ENCODE data around the gene E2F4. TPM values are rescaled to one million over a fixed set of nuclear protein-coding genes. Genes with fewer than 3 reads are reported as not detected.

The E2F4 gene
- total and polyA plus RNA-seq, 2 of the 13 experiments (the other 11 are each of a cell fraction or from before 2014, with no cell fraction given): 84.8 to 91.2 TPM

DNA sequence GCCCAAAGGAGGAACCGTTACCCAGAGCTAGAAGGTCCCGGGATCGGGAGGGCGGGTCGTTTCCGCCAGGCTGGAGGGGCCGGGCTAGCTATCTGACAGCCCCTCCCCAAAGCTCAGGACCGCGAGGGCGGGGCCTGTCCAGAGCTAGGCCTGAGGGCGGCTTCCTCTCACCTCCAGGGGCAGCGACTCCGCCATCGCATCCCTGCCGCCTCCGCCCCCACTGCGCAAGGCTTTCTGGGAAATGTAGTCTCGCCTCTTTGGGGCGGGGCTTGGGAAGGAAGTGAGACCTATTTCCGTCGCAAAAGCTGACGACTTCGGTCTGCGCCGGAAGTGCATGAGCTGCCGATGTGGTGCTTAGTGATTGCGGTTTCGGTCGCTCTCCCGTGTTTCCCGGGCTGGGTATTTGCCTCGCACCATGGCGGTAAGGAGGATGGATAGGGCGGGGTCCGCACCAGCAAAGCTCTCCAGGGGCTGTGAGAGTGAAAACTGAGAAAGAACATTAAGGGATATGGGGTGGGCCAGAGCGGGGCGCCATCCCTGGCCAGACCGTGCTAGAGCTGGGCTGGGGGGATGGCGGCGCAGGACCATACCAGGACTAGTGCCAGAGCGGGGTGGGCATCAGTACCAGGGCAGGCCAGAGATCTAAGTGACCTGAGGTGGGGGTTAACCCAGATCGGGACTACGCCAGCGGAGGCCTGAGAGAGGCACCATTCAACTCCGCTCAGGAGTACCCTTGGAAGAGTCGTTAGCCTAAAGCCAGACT is 35.0 kb downstream of the E2F4 start, which contains the start of gene TMEM208 (continued):
- TF ChIP-seq IRX3 (CRISPR knock-in tag; IDR thresholded peaks at IDR 0.05; ENCODE audit: borderline replicate concordance, low read depth): no peak
- no peak for TF ChIP-seq NFIB (CRISPR knock-in tag; IDR thresholded peaks at IDR 0.05; ENCODE audit: borderline replicate concordance)
- no peak for TF ChIP-seq ZNF674 (CRISPR knock-in tag; IDR thresholded peaks at IDR 0.05; ENCODE audit: low read depth)
- peak; percentile 95 for TF ChIP-seq MXD4 (CRISPR knock-in tag; IDR thresholded peaks at IDR 0.05)
- TF ChIP-seq NRL (CRISPR knock-in tag; IDR thresholded peaks at IDR 0.05; ENCODE audit: borderline replicate concordance): 0 out of 2 replicates have a peak, but pooled peaks have one; percentile 33
- no peak for TF ChIP-seq PAWR (CRISPR knock-in tag; IDR thresholded peaks at IDR 0.05; ENCODE audit: borderline replicate concordance)
- TF ChIP-seq MTA1 (CRISPR knock-in tag; IDR thresholded peaks at IDR 0.05; ENCODE audit: borderline replicate concordance): 0 out of 2 replicates have a peak, but pooled peaks have one; percentile 55
- TF ChIP-seq GPN1 (CRISPR knock-in tag; IDR thresholded peaks at IDR 0.05; ENCODE audit: borderline replicate concordance): no peak
- TF ChIP-seq YY1 (IDR thresholded peaks at IDR 0.05; ENCODE audit: insufficient read depth, insufficient replicate concordance, low read depth, low read length): peak; percentile 92
- TF ChIP-seq CHD4 (IDR thresholded peaks at IDR 0.05; ENCODE audit: borderline replicate concordance, low read length): no peak
- TF ChIP-seq, protein P1, sequence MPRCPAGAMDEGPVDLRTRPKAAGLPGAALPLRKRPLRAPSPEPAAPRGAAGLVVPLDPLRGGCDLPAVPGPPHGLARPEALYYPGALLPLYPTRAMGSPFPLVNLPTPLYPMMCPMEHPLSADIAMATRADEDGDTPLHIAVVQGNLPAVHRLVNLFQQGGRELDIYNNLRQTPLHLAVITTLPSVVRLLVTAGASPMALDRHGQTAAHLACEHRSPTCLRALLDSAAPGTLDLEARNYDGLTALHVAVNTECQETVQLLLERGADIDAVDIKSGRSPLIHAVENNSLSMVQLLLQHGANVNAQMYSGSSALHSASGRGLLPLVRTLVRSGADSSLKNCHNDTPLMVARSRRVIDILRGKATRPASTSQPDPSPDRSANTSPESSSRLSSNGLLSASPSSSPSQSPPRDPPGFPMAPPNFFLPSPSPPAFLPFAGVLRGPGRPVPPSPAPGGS (CRISPR knock-in tag; IDR thresholded peaks at IDR 0.05): no peak
- TF ChIP-seq RBM39 (IDR thresholded peaks at IDR 0.05; ENCODE audit: low read depth, low read length, poor library complexity, severe bottlenecking): peak; percentile 77
- peak; percentile 21; the same call in 1 of the 2 replicates for TF ChIP-seq HNF4A (CRISPR knock-in tag; IDR thresholded peaks at IDR 0.05)
- TF ChIP-seq, protein P2, sequence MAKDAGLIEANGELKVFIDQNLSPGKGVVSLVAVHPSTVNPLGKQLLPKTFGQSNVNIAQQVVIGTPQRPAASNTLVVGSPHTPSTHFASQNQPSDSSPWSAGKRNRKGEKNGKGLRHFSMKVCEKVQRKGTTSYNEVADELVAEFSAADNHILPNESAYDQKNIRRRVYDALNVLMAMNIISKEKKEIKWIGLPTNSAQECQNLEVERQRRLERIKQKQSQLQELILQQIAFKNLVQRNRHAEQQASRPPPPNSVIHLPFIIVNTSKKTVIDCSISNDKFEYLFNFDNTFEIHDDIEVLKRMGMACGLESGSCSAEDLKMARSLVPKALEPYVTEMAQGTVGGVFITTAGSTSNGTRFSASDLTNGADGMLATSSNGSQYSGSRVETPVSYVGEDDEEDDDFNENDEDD (CRISPR knock-in tag; IDR thresholded peaks at IDR 0.05; ENCODE audit: borderline replicate concordance): peak; percentile 51
- peak; percentile 96 for TF ChIP-seq ZNF605 (CRISPR knock-in tag; IDR thresholded peaks at IDR 0.05)
- TF ChIP-seq SKI (IDR thresholded peaks at IDR 0.05; ENCODE audit: partially characterized antibody): peak; percentile 34
- 0 out of 2 replicates have a peak, but pooled peaks have one; percentile 41 for TF ChIP-seq KDM1A (CRISPR knock-in tag; IDR thresholded peaks at IDR 0.05)
- TF ChIP-seq ZNF274 (CRISPR knock-in tag; IDR thresholded peaks at IDR 0.05): peak; percentile 65
- peak; percentile 99 for TF ChIP-seq IRF2 (CRISPR knock-in tag; IDR thresholded peaks at IDR 0.05)
- peak; percentile 95 for TF ChIP-seq SP5 (CRISPR knock-in tag; IDR thresholded peaks at IDR 0.05; ENCODE audit: borderline replicate concordance, low read depth)
- TF ChIP-seq, protein P3, sequence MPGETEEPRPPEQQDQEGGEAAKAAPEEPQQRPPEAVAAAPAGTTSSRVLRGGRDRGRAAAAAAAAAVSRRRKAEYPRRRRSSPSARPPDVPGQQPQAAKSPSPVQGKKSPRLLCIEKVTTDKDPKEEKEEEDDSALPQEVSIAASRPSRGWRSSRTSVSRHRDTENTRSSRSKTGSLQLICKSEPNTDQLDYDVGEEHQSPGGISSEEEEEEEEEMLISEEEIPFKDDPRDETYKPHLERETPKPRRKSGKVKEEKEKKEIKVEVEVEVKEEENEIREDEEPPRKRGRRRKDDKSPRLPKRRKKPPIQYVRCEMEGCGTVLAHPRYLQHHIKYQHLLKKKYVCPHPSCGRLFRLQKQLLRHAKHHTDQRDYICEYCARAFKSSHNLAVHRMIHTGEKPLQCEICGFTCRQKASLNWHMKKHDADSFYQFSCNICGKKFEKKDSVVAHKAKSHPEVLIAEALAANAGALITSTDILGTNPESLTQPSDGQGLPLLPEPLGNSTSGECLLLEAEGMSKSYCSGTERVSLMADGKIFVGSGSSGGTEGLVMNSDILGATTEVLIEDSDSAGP (CRISPR knock-in tag; IDR thresholded peaks at IDR 0.05; ENCODE audit: borderline replicate concordance): peak; percentile 94; the same call in 1 of the 2 replicates
- peak; percentile 45 for TF ChIP-seq RAD21 (CRISPR knock-in tag; IDR thresholded peaks at IDR 0.05)
- TF ChIP-seq, protein P4, sequence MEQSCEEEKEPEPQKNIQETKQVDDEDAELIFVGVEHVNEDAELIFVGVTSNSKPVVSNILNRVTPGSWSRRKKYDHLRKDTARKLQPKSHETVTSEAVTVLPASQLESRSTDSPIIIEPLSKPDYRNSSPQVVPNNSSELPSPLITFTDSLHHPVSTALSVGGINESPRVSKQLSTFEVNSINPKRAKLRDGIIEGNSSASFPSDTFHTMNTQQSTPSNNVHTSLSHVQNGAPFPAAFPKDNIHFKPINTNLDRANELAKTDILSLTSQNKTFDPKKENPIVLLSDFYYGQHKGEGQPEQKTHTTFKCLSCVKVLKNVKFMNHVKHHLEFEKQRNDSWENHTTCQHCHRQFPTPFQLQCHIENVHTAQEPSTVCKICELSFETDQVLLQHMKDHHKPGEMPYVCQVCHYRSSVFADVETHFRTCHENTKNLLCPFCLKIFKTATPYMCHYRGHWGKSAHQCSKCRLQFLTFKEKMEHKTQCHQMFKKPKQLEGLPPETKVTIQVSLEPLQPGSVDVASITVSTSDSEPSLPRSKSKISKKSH (CRISPR knock-in tag; IDR thresholded peaks at IDR 0.05; ENCODE audit: borderline replicate concordance): peak; percentile 37; the same call in 1 of the 2 replicates
- peak; percentile 70 for TF ChIP-seq ARNT2 (CRISPR knock-in tag; IDR thresholded peaks at IDR 0.05; ENCODE audit: low read depth)
